A204.1 (cell line): Measurements from ENCODE around the gene YIPF1.
"Not testable (repeated sequence)": the region's sequence is repeated elsewhere in the genome, so short reads cannot be mapped to it uniquely, and the experiment has no call there.

ENCODE experiments used
- FAIRE-seq: peaks from 2 replicates; lab custom pipeline; 2012; peaks lifted over from hg19 to GRCh38; lab: Jason Lieb, UNC

Gene YIPF1

DNA sequence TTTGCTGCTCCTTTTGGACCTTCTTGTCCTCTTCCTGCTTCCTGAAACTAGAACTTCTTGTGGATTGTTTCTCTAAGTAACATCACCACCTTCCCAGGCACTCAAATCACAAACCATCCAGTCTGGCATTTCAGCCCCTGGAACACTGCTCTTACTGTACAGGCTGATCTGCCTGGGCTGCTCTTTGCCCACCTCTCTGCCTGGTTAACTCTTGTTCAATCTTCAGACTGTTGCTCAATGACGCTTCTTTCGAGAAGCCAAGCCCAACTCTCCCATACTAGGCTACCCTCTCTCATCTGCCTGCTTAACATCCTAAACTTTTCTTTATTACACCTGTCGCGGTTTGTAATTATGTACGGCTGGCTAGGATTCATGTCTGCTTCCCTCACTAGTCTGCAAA is 5.0 kb upstream of the YIPF1 start:
- FAIRE-seq: no peak

DNA sequence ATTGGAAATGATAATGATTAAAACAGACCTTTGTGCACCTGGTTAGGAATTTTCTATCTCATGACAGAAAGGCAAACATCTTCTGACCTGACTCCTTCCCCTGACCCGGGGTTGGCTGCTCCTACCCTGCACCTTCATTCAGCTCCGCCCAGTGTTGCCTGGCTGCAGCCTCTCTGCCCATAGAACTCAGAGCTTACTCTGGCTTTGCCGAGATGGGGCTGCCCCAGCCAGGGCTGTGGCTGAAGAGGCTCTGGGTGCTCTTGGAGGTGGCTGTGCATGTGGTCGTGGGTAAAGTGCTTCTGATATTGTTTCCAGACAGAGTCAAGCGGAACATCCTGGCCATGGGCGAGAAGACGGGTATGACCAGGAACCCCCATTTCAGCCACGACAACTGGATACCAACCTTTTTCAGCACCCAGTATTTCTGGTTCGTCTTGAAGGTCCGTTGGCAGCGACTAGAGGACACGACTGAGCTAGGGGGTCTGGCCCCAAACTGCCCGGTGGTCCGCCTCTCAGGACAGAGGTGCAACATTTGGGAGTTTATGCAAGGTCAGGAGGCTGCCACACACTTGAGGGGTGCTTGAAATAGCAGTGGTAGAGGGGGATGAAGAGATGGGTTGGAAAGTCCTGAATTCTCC is 4.5 kb upstream of the YIPF1 start, which contains the start of gene DIO1:
DIO1 (plus strand) TSS at position 189 of the 638 bp plus-strand sequence; CDS start at position 213, 24 bp downstream.
- FAIRE-seq: no peak

- FAIRE-seq: no peak
Observed at GRCh38 chr1:53892911-53893310, 3.3 kb upstream of the YIPF1 start.

DNA sequence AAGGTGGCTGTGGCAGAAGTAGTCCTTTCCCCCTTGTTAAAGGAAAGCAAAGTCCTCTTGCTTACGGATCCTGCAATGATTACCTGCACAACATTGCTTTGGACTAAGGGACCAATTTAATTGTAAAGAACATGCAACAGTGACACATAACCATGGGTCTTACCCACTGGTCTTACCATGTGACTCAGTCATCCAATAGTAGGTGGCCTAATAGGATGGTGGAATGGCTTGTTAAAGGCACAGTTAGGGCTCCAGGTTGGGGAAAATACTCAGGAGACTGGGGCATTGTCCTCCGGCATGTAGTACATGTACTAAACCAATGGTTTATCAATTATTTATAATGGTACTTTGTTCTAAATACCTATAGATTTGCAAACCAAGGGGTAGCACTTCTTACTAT is 2.1 kb upstream of the YIPF1 start:
- FAIRE-seq: no peak

GRCh38 chr1:53891018-53891417 is 1.4 kb upstream of the YIPF1 start:
- FAIRE-seq: no peak

DNA sequence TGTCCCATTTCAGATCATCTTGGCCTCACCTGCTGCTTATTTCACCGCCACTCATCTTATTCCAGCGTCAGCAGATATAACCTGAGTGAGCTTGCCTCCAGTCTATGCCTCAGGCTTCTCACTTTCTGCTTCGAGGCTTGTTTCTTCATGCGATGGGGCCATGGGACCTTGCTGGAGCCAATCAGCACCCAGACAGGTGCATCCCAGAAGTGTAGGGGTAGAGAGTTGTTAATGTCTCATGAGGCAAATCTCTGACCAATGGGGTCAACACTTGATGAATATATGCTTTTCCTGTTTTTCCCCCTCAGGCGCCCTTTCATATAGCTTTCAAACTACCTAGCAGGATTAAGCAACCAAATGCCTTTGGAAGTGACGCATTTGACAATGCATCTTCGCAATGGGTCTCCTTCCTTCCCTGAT is 935 bp upstream of the YIPF1 start:
- no peak for FAIRE-seq

DNA sequence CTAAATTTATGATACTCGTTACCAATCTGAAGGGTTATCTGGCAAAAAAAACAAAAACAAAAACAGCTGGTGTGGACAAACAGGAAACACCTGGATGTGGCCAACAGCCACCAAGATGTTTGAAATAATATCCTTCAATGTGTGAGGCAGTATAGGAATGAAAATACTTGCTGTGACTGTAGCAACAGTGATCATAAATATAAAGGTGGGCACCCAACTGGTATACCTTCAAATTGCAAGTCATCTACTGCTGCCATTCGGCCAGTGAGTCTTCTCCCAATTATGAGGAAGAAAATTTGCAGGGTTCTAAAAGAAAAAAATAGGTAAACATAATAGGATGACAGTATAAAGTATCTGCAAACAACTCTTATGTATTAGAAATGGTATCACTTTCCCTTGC is 916 bp downstream of the YIPF1 start:
- FAIRE-seq: no peak

DNA sequence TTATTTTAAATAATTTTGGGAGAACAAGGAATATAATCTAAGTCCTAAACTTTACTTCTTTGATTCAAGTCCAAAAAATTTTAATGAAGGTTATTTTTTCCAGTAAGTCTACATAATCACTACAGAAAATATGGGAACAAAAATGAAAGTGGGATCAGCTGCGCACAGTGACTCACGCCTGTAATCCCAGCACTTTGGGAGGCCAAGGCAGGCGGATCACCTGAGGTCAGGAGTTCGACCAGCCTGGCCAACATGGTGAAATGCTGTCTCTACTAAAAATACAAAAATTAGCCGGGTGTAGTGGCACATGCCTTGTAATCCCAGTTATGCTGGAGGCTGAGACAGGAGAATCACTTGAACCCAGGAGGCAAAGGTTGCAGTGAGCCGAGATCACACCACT is 6.0 kb downstream of the YIPF1 start:
- FAIRE-seq: not testable (repeated sequence)

GRCh38 chr1:53881853-53882252 is 7.7 kb downstream of the YIPF1 start:
- not testable (repeated sequence) for FAIRE-seq

GRCh38 chr1:53878492-53879105 is 11.0 kb downstream of the YIPF1 start:
- FAIRE-seq: peak; percentile 73

DNA sequence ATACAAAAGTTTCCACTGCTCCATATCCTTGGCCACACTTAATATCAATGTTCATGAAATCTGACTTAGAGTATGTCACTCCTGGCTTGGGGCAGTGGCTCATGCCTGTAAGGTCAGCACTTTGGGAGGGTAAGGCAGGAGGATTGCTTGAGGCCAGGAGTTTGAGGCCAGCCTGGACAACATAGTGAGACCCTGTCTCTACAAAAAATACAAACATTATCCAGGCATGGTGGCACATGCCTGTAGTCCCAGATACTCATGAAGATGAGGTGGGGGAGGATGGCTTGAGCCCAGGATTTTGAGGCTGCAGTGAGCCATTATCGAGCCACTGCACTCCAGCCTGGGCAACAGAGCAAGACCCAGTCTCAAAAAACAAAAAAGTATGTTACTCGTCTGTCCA is 14.4 kb downstream of the YIPF1 start:
- not testable (repeated sequence) for FAIRE-seq

DNA sequence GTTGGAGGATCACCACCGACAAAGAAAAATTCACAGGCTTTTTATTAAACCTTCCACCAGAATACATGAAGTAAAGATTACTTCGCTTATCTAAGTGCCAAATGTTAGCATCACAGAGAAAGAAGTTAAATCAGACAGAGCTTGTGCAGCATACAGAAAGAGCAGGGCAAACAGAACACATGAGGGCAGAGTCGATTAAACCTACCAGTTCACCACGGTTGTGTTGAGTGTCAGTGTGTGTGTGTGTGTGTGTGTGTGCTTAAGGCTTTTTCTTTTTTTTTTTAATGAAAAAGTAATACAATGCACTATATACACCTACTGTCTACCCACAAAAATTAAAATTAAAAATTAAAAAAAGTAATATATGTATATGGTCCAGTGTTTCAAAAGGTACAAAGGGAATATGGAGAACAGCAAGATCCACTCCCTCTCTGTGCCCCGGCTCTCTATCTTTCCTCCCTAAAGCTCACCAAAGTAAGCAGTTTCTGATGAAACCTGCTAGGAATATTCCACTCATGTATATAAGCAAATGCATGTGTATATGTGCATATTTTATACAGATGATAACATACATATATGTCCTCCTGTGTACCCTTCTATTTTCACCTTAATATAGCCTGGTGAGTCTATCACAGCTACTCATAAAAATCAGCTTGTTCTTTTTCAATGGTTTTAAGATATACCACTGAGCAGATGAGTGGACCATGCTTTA is 17.7 kb downstream of the YIPF1 start:
- no peak for FAIRE-seq

DNA sequence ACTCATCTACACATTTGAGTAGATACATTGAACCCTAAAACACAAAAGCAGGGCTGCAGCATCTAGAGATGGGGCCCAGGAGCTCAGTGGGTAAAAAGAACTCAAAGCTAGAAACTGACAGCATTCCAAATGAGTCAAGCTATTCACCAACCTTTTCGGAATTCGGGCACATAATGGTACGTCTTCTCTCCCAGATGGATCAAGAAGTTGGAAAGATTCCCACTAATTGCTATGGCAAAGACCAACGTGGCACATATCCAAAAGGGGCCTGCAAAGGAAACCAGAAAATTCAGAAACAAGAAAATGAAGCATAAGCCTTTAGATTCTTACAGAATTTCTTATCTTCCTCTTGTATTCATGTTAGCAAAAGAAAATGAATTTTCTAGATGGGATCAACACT is 18.4 kb downstream of the YIPF1 start:
- no peak for FAIRE-seq

DNA sequence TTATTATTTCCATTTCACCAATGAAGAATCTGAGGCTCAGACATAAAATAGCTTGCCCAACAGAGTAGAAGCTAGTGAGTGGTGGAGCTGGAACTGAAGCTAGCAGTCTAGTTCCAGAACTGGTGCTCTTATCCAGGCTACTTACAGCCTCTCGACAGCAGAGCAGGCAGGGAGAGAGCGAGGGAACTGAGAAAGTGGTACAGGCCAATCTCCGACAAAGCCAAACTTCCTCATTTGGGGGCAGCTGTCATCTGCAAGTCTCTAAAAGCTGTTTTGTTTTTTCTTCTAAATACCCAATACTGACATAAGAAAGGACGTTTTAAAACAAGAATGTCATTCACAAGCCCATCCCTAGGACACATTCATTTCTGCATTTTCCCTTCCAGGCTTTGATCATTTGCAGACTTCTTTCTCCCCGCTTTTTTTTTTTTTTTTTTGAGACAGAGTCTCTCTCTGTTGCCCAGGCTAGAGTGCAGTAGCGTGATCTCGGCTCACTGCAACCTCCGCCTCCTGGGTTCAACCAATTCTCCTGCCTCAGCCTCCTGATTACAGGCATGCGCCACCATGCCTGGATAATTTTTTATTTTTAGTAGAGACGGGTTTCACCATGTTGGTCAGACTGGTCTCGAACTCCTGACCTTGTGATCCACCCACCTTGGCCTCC is 20.0 kb downstream of the YIPF1 start:
- FAIRE-seq: no peak

DNA sequence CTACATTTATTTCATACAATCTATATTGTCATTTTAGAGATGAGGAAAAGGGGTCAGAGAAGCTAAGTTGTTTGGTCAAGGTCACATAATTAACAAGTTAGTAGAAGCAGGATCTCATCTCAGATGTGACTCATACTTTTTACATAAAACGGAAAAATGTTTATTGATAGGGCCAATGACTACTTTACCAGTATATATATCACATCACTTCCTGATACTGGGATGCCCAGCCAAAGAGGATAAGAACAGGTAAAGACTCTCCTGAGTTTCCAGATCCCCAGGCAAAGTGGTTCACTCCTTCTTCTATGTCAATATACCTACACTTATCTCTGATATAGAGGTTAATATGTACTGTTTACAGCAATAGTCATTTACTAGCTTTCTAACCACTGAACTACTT is 21.0 kb downstream of the YIPF1 start:
- no peak for FAIRE-seq

- no peak for FAIRE-seq
Observed at GRCh38 chr1:53862507-53862906, 27.1 kb downstream of the YIPF1 start.

DNA sequence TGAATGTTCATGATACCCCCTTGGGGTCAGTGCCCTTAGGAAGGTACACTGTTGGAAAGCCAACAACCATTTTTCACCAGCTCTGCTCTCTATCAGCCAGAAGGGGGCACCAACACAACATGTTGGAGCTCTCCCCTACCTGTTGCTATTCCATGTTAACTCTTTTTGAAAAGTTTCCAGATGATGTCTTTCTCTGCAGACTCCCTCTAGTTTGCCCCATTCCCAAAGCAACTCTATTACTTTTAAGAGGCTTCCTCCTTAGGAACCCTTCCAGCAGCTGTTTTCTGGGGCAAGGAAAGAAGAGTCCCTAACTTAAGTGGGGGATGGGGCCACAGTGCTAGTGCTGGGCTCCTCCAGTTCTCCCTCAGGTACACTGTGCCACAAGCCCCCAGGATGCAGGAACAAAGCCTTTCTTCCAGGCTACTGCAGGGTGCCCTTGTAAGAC is 28.6 kb downstream of the YIPF1 start:
- FAIRE-seq: peak; percentile 19

- no peak for FAIRE-seq
Observed at GRCh38 chr1:53851571-53852285, 37.9 kb downstream of the YIPF1 start.

DNA sequence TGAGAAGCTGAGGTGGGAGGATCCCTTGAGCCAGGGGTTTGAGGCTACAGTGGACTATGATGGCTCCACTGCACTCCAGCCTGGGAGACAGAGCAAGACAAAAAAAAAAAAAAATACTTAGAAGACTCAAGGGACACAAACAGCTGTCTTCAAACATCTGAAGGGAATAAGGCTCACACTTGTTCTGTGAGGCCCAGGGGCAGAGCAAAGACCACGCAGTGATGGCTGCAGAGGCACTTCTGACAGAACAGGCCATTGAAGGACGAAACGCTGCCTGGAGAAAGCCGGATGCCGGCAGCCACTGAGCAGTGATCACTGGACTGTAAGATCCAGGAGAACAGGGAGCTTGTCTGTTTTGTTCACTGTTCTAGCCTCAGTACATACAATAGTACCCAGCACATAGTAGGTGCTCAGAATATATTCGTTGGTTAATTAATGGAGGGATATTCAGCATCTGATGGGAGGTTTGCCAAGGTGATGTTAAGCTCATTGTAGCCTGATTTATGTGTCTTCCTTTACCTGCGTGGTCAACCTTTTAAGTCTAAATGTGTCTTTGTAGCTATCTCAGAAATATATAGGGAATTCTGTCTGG is 39.4 kb downstream of the YIPF1 start:
- FAIRE-seq: no peak

- FAIRE-seq: no peak
Observed at GRCh38 chr1:53847980-53848379, 41.6 kb downstream of the YIPF1 start.

GRCh38 chr1:53842347-53842746 is 47.2 kb downstream of the YIPF1 start:
- FAIRE-seq: no peak

DNA sequence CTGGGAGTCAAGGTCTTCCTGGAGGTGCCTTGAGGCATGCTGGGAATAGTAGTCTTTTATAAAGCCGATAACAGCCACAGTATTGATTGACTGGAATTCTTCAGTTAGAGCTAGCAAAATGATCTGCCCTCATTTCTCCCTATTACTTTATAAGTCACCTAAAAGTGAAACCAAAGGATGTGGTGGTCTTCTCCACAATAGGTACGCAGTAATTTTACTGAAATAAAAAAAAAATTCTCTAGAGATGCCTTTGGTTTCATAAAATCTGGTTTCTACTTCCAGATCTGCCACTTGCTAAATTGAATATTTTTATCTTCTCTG is 51.0 kb downstream of the YIPF1 start:
- no peak for FAIRE-seq
